ENCODE data around the gene GPHN.

DNA sequence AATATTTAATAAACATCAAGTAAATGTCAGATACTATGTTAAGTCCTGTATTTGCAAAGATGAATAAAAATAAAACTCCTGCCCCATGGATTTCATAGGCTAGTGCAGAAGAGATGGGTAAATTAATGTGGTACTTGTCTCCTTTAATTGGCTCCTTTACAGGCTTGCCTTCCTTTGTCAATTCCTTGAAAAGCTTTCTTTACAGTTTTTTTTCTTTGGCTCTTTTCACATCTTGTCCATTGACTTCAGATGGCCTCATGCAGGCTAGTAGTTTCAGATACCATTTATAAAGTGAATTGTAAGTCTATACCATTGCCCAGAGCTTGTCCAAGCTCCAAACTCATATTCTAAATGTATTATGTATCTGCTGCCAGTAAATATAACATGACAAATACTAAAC, 552.6 kb downstream of the GPHN start:
- no peak for TF ChIP-seq POLR2A (IDR thresholded peaks at IDR 0.05)
- TF ChIP-seq, protein P1, sequence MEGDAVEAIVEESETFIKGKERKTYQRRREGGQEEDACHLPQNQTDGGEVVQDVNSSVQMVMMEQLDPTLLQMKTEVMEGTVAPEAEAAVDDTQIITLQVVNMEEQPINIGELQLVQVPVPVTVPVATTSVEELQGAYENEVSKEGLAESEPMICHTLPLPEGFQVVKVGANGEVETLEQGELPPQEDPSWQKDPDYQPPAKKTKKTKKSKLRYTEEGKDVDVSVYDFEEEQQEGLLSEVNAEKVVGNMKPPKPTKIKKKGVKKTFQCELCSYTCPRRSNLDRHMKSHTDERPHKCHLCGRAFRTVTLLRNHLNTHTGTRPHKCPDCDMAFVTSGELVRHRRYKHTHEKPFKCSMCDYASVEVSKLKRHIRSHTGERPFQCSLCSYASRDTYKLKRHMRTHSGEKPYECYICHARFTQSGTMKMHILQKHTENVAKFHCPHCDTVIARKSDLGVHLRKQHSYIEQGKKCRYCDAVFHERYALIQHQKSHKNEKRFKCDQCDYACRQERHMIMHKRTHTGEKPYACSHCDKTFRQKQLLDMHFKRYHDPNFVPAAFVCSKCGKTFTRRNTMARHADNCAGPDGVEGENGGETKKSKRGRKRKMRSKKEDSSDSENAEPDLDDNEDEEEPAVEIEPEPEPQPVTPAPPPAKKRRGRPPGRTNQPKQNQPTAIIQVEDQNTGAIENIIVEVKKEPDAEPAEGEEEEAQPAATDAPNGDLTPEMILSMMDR (IDR thresholded peaks at IDR 0.05): no peak
